HG03108 (cell line): ENCODE results near the gene TTF1.

ENCODE experiments used
- ATAC-seq: cut with Tn5 transposase; IDR thresholded peaks from one replicate; pipeline ENCODE4 v1.9.1; 2021; ENCODE audit warnings: moderate library complexity; ENCODE audit not compliant: unreplicated experiment

The TTF1 gene

GRCh38 chr9:132367613-132368313 is 38.9 kb downstream of the TTF1 start:
- no peak for ATAC-seq

GRCh38 chr9:132366481-132366880 is 40.2 kb downstream of the TTF1 start:
- no peak for ATAC-seq

GRCh38 chr9:132365986-132366385 is 40.7 kb downstream of the TTF1 start:
- ATAC-seq, result no peak

- ATAC-seq, result no peak
Observed at GRCh38 chr9:132364068-132364467, 42.6 kb downstream of the TTF1 start.

GRCh38 chr9:132357764-132358163 is 48.9 kb downstream of the TTF1 start:
- ATAC-seq, result no peak

- ATAC-seq, result no peak
Observed at GRCh38 chr9:132356324-132356924, 50.2 kb downstream of the TTF1 start.

- peak; percentile 83 for ATAC-seq
Observed at GRCh38 chr9:132354637-132355355, 51.8 kb downstream of the TTF1 start, which contains the start of gene SETX. Gene SETX, minus strand, starts transcription at chr9:132354986. Its CDS starts 5,558 bp downstream, at chr9:132349428.

- ATAC-seq, result no peak
Observed at GRCh38 chr9:132351404-132352045, 55.1 kb downstream of the TTF1 start.

GRCh38 chr9:132350861-132351315 is 55.8 kb downstream of the TTF1 start:
- no peak for ATAC-seq

GRCh38 chr9:132348676-132349075 is 58.0 kb downstream of the TTF1 start:
- no peak for ATAC-seq

- ATAC-seq, result no peak
Observed at GRCh38 chr9:132346177-132346576, 60.5 kb downstream of the TTF1 start.

- ATAC-seq, result no peak
Observed at GRCh38 chr9:132341177-132341840, 65.3 kb downstream of the TTF1 start.

- ATAC-seq, result no peak
Observed at GRCh38 chr9:132334364-132334763, 72.3 kb downstream of the TTF1 start.

GRCh38 chr9:132333556-132333955 is 73.1 kb downstream of the TTF1 start:
- no peak for ATAC-seq

- ATAC-seq, result no peak
Observed at GRCh38 chr9:132328580-132328979, 78.1 kb downstream of the TTF1 start.

GRCh38 chr9:132327537-132327936 is 79.1 kb downstream of the TTF1 start:
- no peak for ATAC-seq
